Dedifferentiated amniotic fluid mesenchymal stem cell (primary cell): ENCODE measurements around the gene RELL1.
A peak's percentile ranks its signal among the peaks of the same experiment; 100 is the strongest.

Experiments
- DNase-seq: peaks from one replicate; pipeline ENCODE4 v3.0.0-alpha.2; 2016; ENCODE audit errors: extremely low spot score

Gene RELL1

GRCh38 chr4:37686373-37687193 is at the start of gene RELL1:
TSS of gene RELL1 (minus strand) at chr4:37686376. CDS start at chr4:37686287, 89 bp downstream.
- DNase-seq = peak; percentile 100

- no peak for DNase-seq
These were observed 49.4 kb upstream of the RELL1 start for GRCh38 chr4:37735578-37735977.

- no peak for DNase-seq
These were observed 48.8 kb upstream of the RELL1 start for GRCh38 chr4:37734989-37735388.

GRCh38 chr4:37733240-37733867 is 47.2 kb upstream of the RELL1 start:
- DNase-seq = no peak

- DNase-seq = no peak
These were observed 46.5 kb upstream of the RELL1 start for GRCh38 chr4:37732526-37733186.

GRCh38 chr4:37729649-37730004 is 43.5 kb upstream of the RELL1 start:
- DNase-seq = no peak

- no peak for DNase-seq
These were observed 41.9 kb upstream of the RELL1 start for GRCh38 chr4:37728064-37728463.

GRCh38 chr4:37727635-37728034 is 41.5 kb upstream of the RELL1 start:
- no peak for DNase-seq

GRCh38 chr4:37726666-37727065 is 40.5 kb upstream of the RELL1 start:
- DNase-seq = peak; percentile 18

- DNase-seq = no peak
These were observed 39.5 kb upstream of the RELL1 start for GRCh38 chr4:37725718-37726117.

GRCh38 chr4:37723067-37723466 is 36.9 kb upstream of the RELL1 start:
- DNase-seq = no peak

GRCh38 chr4:37721995-37722638 is 35.9 kb upstream of the RELL1 start:
- DNase-seq = no peak

- no peak for DNase-seq
These were observed 32.8 kb upstream of the RELL1 start for GRCh38 chr4:37719021-37719420.

GRCh38 chr4:37717576-37717975 is 31.4 kb upstream of the RELL1 start:
- DNase-seq = peak; percentile 58

- no peak for DNase-seq
These were observed 29.8 kb upstream of the RELL1 start for GRCh38 chr4:37715889-37716402.

- no peak for DNase-seq
These were observed 24.3 kb upstream of the RELL1 start for GRCh38 chr4:37710491-37710890.

- DNase-seq = no peak
These were observed 19.9 kb upstream of the RELL1 start for GRCh38 chr4:37706032-37706431.

GRCh38 chr4:37705571-37705970 is 19.4 kb upstream of the RELL1 start:
- DNase-seq = no peak

- no peak for DNase-seq
These were observed 13.8 kb upstream of the RELL1 start for GRCh38 chr4:37699868-37700481.

GRCh38 chr4:37697566-37697965 is 11.4 kb upstream of the RELL1 start:
- DNase-seq = no peak

GRCh38 chr4:37693450-37694190 is 7.4 kb upstream of the RELL1 start:
- DNase-seq = no peak
